WI38 (cell line): ENCODE results near the gene RIN2.

Source experiments
- H3K4me3 ChIP-seq: 2 replicates; pipeline ENCODE4 v1.5.1; 2011; ENCODE audit warnings: low read depth, mild to moderate bottlenecking, control low read depth, low read length
- TF ChIP-seq, protein P1 (sequence below): IDR thresholded peaks from 2 replicates; pipeline ENCODE4 v1.5.1; 2012; ENCODE audit warnings: low read depth, mild to moderate bottlenecking, control low read depth, low read length

The RIN2 gene

DNA sequence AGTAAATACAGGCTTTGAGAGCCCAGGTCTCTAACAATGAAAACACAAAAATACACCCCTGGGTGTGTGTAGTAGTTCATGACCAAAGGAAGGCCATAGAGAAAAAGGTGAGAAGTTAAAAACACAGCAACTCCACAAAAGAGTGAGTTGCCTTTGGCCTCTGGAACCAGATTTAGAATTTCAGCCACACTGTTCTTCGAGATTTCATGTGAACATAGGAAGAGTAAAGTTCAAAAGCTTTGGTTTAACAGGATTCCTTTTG lies 43.5 kb upstream of the RIN2 start:
- H3K4me3 ChIP-seq: no peak overlapping the region
- TF ChIP-seq, protein P1, sequence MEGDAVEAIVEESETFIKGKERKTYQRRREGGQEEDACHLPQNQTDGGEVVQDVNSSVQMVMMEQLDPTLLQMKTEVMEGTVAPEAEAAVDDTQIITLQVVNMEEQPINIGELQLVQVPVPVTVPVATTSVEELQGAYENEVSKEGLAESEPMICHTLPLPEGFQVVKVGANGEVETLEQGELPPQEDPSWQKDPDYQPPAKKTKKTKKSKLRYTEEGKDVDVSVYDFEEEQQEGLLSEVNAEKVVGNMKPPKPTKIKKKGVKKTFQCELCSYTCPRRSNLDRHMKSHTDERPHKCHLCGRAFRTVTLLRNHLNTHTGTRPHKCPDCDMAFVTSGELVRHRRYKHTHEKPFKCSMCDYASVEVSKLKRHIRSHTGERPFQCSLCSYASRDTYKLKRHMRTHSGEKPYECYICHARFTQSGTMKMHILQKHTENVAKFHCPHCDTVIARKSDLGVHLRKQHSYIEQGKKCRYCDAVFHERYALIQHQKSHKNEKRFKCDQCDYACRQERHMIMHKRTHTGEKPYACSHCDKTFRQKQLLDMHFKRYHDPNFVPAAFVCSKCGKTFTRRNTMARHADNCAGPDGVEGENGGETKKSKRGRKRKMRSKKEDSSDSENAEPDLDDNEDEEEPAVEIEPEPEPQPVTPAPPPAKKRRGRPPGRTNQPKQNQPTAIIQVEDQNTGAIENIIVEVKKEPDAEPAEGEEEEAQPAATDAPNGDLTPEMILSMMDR: no peak

DNA sequence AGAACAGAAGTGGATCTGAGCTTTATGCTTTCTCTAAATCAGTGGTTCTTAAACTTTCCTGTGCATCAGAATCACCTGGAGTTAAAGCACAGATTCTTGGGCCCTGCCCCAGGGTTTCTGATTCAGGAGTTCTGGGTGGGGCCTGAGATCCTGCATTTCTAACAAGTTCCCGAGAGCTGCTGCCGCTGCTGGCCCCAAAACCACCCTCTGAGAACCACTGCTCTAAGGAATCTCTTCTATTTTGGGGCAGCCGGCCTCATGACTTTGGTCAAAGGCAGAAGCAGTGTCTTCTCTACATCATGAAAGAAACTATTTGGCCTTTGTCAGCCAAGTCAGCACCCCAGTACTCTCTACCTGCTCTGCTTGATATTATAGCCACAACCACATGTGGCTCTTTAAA lies 42.1 kb upstream of the RIN2 start:
- H3K4me3 ChIP-seq: no peak overlapping the region
- TF ChIP-seq, protein P1: no peak

DNA sequence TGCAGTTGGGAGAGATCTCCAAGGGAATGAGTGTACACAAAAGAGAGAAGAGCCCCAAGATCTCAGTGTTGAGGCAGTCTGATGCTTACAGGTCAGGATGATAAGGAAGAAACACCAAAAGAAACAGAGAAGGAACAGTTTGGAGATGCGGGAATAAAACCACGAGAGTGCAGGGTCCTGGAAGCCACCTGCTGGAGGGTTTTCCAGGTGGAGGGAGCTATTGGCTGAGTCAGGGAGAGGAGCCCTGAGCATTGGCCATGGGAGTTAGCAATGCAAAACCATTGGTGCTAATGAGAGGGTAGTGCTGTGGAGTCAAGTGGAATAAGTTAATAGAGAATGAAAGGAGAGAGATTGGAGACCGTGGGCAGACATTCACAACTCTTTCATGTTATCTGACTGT lies 39.2 kb upstream of the RIN2 start:
- TF ChIP-seq, protein P1: no peak
- H3K4me3 ChIP-seq: no peak overlapping the region

DNA sequence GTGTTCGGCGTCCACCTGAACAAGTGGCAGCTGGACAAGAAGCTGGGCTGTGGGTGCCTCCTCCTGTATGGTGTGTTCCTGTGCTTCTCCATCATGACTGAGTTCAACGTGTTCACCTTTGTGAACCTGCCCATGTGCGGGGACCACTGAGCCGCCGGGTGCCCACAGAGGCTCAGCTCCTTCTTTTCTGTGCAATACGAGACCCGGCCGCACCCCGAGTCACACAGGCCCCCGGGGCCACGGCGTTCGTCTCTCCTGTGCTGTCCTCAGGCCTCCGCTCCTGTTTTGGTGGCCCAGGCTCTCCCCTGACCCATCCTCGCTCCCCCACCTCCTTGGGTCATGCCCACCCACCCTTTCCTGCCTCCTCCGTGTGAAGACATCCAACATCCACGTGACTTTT lies 37.1 kb upstream of the RIN2 start:
- no peak overlapping the region for H3K4me3 ChIP-seq
- TF ChIP-seq, protein P1: no peak

DNA sequence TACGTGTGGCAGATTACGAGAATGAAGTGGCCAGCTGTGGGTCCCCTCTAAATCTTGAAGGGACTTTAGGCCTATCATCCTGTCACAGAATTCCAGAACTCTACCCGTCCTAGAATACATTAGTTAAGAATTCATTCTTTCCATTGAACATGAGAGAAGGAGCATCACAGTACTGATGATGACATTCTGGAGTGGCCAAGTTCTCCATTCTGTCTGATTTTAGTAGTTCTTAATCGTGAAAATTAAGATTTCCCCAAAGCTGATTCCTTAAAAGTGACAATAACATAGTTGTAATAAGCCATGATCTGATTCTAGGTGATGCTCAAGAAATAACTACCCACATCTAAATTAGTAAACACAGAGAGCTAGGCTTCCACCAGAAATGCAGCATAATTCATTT lies 35.0 kb upstream of the RIN2 start:
- TF ChIP-seq, protein P1: no peak
- H3K4me3 ChIP-seq: no peak overlapping the region

DNA sequence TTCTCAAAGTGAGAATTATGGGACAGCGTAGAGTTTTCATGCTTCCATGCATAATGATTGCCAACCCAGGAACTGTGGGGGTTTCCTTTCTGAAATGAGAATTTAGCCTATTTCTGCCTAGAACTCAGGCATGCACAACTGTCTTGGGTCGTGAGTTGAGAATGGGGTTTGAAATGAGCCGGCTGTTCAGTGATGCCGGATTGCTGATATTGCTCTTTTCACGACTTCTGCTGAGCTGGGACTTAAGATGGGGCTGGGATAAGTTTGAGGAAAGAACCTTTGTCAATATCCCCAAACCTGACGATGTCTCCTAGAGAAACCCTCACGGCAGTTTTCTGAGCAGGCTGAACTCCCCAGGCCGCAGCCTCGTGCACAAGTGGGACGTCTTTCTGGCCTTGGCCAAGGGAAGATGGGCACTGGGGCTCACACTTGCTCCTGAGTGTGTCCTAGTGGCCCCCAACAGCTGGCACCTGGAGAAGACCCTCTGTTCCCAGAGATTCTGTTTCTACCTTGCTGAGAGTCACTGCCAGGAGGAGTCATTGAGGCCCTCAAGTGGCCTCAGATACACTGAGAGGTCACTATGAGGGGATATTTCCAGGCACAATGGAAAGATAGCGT lies 34.1 kb upstream of the RIN2 start:
- TF ChIP-seq, protein P1: no peak
- no peak overlapping the region for H3K4me3 ChIP-seq

DNA sequence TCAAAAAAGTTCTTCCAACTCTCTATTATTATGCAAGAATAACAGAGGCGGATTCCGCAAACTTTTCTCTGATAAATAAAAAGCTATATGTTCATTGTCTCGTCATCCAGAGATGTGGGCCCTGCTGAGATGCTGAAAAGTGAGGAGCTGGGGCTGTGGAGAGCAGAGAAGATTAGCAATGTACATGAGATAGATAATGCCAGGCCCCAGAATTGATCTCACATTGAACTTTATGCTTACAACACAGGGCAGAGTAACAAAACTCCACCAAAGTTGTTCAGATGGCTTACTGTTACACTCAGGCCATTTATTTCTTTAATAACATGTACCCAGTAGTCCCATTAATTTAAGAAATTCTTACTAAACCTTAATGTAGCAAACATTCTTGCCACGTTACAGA lies 32.7 kb upstream of the RIN2 start:
- H3K4me3 ChIP-seq: no peak overlapping the region

More for the DNA sequence above, 32.7 kb upstream of the RIN2 start:
- TF ChIP-seq, protein P1: no peak
